C1 segment of cervical spinal cord (tissue), 14 donors: ENCODE measurements around the gene DPP6.

ENCODE experiments used
- DNase-seq, 14 donors: peaks; one replicate each; lab custom pipeline; 2025; lab: John Stamatoyannopoulos, UW

Gene DPP6

GRCh38 chr7:154759989-154760388 lies 707.8 kb downstream of the DPP6 start:
- DNase-seq = no peak

- DNase-seq = no peak
Measured at GRCh38 chr7:154765118-154765517, 712.9 kb downstream of the DPP6 start.

GRCh38 chr7:154767142-154767541 lies 714.9 kb downstream of the DPP6 start:
- peak in 2 of 14 donors; percentile 34 to 79 for DNase-seq

GRCh38 chr7:154767821-154768415 lies 715.7 kb downstream of the DPP6 start:
- peak in 1 of 14 donors; percentile 71 for DNase-seq

GRCh38 chr7:154769001-154769400 lies 716.8 kb downstream of the DPP6 start:
- no peak for DNase-seq

- no peak for DNase-seq
Measured at GRCh38 chr7:154769527-154769926, 717.3 kb downstream of the DPP6 start.

GRCh38 chr7:154770361-154770760 lies 718.2 kb downstream of the DPP6 start:
- no peak for DNase-seq

GRCh38 chr7:154770962-154771361 lies 718.8 kb downstream of the DPP6 start:
- DNase-seq = no peak

- DNase-seq = peak in 1 of 14 donors; percentile 58
Measured at GRCh38 chr7:154774303-154774969, 722.2 kb downstream of the DPP6 start.

GRCh38 chr7:154775681-154776080 lies 723.5 kb downstream of the DPP6 start:
- DNase-seq = no peak

- no peak for DNase-seq
Measured at GRCh38 chr7:154776350-154776749, 724.2 kb downstream of the DPP6 start.

- peak in 2 of 14 donors; percentile 38 to 64 for DNase-seq
Measured at GRCh38 chr7:154777023-154777422, 724.8 kb downstream of the DPP6 start.

- peak in 7 of 14 donors; percentile 18 to 74 (median 57) for DNase-seq
Measured at GRCh38 chr7:154777489-154777888, 725.3 kb downstream of the DPP6 start.

- no peak for DNase-seq
Measured at GRCh38 chr7:154777908-154778307, 725.7 kb downstream of the DPP6 start.

GRCh38 chr7:154781369-154782303 lies 729.4 kb downstream of the DPP6 start:
- DNase-seq = peak in 4 of 14 donors; percentile 22 to 77 (median 38)

- DNase-seq = peak in 1 of 14 donors; percentile 20
Measured at GRCh38 chr7:154783281-154783909, 731.2 kb downstream of the DPP6 start.

- no peak for DNase-seq
Measured at GRCh38 chr7:154785898-154786297, 733.7 kb downstream of the DPP6 start.

- peak in 10 of 14 donors; percentile 12 to 68 (median 38) for DNase-seq
Measured at GRCh38 chr7:154789404-154789803, 737.2 kb downstream of the DPP6 start.

- DNase-seq = peak in 1 of 14 donors; percentile 10
Measured at GRCh38 chr7:154791611-154792010, 739.4 kb downstream of the DPP6 start.

- DNase-seq = peak in 1 of 14 donors; percentile 79
Measured at GRCh38 chr7:154792436-154793055, 740.3 kb downstream of the DPP6 start.

GRCh38 chr7:154794147-154794780 lies 742.1 kb downstream of the DPP6 start:
- DNase-seq = peak in 4 of 14 donors; percentile 29 to 38 (median 31)
